Measurements from ENCODE around the gene COL5A1.

The COL5A1 gene

DNA sequence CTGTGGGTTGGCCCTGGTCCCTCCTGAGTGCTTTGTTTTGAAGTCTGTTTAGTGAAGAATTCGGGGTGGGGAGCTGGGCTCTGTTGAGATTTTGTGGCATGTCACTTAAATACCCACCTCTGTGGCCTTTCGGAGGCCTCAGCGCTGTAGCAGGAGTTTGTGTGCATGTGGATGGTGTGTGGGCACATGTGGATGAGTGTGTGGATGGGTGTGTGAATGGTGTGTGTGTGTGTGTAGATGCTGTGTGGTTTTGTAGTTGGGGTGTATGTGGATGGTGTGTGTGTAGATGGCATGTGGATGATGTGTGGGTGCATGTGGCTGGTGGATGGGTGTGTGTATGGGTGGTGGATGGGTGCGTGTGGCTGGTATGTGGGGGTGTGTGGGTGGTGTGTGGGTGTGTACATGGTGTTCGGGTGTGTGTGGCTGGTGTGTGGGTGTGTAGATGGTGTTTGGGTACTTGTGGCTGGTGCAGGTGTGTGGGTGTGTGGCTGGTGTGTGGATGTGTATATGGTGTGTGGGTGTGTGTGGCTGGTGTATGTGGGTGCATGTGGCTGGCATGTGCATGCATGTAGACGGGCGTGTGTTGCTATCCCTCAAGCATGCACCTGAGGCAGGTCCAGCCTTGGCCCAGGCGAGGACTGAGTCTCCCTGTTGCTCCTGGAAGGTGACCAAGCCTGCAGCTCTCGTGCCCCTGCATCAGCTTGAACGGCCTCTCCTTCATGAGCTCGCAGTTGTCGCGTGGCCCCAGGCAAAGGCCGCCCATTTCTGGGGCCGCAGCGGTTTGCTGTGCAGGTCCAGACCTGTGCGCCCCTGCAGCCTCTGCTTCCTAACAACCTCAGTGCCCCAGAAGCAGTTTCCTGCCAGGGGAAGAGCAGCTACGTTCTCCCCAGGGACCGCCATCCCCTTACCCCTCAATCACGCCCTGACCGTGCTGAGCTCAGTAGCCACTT lies 185.0 kb downstream of the COL5A1 start:
- DNase-seq: no peak

DNA sequence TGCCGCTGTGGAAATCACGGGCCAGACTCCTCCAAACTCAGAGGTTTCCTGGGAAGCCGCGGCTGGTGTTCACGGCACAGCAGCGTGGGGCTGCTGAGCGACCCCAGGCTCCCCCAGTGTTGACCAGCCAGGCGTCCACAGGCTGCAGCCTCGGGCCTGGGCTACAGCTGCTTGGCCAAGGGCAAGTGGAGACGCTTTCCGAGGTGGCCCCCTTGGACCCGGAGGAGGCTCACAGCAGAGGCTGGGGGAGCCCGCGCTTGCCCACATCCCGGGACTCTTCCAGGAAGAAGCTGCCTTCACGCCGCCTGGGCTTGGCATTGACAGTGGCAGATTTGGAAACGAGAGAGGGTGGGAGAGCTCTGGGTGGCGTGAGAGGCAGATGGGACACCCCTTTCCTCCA lies 186.0 kb downstream of the COL5A1 start:
- DNase-seq: no peak

DNA sequence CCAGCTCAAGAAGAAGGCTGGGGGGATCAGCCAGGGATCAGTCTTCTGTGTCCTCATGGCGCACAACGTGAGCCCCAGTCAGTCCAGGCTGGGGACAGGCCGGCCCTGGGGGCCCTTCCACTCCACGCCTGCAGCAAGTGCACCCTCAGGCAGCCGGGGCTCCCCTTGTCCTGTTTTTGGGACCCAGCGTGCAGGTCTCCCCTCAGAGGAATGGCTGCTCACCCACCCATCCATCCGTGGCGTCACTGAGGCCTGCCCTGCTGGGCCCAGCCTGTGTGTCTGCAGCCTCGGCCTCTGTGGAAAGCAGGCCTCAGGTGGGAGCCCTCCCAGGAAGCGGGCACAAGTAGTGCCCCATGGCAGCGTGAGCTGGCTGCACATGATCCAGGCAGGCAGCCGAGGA lies 186.4 kb downstream of the COL5A1 start:
- DNase-seq: no peak

DNA sequence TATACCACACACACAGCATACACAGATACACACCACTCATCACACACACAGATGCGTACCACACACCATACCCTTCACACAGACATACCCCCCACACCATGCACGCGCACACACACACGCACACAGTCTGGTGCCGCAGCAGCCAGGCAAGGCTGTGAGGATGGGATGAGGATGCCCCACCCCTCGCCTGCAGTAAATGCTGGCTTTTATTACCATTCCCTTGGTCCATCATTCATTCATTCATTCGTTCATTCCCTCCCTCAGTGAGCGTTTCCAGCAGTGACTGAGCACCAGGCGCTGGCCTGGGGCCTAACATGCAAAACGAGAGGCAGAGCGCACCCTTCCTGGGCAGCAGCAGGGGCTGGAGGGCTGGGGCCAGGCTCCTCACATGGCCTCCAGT lies 187.3 kb downstream of the COL5A1 start:
- no peak for DNase-seq

DNA sequence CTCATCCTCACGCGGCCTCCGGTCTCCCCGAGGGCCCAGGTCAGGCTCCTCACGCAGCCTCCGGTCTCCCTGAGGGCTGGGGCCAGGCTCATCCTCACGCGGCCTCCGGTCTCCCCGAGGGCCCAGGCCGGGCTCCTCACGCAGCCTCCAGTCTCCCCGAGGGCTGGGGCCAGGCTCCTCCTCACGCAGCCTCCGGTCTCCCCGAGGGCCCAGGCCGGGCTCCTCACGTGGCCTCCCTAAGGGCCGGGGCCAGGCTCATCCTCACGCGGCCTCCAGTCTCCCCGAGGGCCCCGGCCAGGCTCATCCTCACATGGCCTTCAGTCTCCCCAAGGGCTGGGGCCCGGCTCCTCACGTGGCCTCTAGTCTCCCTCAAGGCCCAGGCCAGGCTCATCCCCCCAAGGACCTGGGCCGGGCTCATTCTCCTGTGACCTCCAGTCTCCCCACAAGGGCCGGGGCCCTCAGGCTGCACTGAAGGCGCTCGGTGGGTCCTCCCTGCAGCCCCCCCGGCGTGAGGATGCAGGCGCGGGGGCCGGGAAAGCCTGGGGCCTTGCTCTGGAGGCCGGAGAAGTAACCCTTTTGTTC lies 187.8 kb downstream of the COL5A1 start:
- DNase-seq: no peak

DNA sequence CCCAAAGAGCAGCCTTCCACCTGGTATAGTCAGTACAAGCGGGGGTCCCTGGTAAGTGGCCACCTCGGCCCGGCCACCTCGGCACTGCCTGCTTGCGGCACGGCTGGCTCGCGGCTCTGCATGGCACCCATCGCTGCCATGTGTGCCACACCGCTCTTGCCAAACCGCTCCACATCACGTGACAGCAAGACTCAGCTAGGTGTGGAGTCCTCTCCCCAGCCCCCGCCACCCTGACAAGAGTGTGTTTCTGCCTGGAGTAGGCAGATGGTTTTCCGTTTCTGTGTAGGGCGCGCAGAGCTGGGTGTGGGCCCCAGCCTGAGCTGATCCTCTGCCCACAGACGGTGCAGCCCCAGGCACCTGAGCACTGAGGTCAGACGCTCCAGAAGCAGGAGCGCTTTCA lies 188.5 kb downstream of the COL5A1 start:
- DNase-seq: no peak

DNA sequence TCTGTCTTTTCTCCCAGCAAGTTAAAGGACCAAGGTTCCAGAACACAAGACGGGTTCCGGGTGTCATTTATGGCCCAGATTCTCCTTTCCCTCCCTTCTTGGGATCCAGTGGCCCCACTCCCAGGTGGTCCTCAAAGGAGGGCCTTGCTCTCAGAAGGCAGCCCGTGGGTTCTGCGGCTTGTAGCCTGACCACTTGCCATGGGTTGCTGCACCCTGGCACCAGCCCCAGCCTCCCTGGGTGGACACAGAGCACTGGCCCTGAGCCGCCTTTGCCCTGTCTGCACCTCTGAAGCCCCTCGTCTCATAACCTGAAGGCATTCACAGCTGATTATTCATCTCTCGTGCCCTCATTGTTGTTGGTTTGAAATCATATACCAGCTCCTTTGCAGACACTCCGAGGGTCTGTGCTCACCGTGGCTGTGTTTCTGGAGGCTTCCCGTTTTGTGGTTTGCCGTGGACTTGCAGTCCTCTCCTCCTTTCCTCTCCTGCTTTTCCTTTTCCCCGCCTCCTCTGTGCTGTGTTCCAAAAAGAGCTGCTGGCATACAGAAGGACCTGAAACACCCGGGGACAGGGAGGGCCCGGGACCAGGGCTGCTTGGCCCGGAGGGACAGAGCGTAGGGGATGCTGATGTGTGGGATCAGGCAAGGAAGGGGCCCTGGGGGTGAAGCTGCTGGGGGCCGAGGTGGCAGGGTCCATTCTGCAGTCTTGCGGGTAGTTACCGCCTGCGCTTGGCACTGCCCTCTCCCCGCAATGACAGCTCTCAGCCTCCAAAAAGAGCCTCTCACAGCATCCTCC lies 189.5 kb downstream of the COL5A1 start:
- no peak for DNase-seq

DNA sequence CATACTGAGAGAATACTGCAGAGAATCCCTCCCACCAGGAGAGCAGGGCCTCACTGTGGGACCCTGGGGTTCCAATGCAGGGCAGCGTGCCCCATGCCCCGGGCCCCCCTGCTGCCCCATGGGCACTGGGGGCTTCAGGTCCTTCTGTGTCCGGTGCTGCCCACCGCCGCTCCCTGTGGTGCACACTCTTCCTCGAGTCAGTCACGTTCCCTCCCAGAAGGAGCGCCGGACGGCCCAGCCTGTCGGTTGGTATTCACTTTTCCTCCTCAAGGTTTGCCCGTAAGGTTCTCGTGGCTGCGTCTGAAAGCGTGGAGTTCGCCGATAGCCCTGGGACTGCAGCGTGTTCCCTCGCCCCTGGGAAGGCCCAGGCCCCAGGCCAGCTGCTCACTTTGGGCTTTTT lies 190.9 kb downstream of the COL5A1 start:
- no peak for DNase-seq

DNA sequence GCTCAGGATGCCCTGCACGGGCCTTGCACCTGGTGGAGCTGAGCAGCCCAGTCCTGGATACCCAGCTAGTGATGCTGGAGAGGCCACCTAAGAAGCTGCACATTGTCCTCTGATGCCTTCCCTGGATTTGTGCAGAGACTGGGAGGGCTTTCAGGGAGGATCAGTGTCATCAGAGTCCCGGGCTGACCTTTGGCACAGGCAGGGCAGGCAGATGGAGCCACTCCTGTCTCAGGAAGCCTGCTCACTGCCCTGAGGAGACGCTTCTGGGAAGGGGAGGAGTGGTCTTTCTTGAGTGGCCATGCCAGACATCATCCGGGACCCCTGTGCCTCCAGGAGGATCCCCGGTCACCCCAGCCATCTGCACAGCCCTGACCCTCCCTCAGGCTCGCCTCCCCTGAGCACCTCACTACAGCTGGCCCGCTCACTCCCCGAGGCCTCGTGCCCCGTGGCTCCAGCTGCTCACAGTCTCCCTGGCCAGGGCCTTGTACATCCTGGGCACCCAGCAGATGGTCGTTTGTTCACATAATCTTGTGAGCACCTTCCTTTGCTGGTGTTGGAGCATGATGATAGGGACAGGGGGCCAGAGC lies 191.8 kb downstream of the COL5A1 start:
- no peak for DNase-seq

DNA sequence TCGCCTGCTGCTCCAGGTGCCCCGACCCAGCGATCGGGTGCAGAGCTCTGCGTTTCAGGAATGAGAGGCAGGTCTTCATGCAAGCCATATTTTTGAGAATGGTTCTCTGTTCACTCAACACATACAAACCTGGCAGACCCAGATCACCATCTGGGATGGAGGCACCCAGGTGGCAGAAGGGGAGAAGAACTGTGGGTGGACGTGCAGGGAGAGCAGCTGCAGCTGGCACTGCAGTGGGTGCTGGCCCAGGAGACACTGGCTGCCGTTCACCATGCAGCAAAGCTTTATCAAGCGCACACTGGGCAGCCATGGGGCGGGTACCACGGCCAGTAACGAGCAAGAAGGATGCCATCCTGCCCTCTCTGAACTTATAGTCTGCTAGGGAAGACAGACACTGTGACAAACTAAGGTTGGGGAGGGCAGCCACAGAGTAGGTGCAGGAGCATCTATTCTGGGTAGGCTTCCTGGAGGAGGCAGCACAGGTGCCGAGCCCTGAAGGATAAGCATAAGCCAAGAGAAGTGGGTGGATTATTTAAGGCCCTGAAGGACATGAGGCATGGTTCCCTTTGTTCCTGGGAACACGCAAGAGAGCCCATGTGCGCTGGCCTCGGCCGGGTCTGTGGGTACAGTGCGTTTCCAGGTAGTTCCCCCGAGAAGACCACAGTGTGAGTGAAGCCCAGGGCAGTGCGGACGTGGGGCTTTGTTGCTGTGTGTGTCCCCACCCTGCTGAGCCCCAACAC lies 192.8 kb downstream of the COL5A1 start:
- no peak for DNase-seq

DNA sequence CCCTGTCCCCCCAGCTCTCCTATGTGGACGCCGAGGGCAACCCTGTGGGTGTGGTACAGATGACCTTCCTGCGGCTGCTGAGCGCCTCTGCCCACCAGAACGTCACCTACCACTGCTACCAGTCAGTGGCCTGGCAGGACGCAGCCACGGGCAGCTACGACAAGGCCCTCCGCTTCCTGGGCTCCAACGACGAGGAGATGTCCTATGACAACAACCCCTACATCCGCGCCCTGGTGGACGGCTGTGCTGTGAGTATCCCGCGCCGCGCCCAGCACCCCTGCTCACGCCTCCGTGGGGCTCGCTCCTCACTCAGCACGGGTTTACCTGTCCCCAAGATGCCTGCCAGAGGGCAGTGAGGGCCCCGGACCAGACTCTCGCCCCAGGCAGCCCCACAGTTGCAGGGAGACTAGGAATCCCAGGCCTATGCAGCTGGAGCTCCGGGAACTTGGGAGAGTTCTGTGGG lies 193.4 kb downstream of the COL5A1 start:
- no peak for DNase-seq

DNA sequence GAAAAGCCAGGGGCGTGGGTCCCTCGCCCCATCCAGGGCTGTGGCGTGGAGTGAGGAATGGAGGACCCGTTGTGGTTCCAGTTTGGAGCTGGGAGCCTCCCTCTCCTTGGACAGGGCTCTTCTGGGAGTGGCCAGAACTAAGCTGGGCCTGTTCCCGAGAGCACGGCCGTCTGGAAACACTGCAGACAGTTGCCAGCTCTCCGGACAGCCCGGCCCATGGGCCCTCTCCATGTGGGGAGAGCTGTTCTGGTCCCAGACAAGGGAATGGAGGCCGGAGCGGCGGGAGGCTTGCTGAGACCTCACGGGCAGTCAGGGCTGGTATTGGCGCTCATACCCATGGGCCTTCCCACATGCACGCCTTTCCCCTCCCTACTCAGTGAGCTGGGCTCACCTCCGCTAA lies 193.8 kb downstream of the COL5A1 start:
- DNase-seq: no peak

DNA sequence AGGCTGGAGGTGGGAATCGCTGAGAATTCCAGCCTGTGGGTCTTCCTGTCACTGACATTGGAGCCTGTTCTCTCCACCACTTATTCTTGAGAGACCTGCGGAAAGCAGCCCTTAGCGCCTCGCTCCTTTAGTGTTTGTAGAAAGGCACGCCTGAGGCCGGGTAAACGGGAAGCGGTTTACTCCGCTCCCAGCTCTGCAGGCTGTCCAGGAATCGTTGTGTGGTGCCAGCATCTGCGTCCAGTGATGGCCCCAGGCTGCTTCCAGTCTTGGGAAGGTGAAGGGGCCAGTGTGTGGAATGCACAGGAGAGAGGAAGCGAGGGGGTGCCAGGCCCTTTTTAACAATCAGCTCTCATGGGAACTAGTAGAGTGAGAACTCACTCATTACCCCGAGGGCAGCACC lies 194.4 kb downstream of the COL5A1 start:
- DNase-seq: no peak

DNA sequence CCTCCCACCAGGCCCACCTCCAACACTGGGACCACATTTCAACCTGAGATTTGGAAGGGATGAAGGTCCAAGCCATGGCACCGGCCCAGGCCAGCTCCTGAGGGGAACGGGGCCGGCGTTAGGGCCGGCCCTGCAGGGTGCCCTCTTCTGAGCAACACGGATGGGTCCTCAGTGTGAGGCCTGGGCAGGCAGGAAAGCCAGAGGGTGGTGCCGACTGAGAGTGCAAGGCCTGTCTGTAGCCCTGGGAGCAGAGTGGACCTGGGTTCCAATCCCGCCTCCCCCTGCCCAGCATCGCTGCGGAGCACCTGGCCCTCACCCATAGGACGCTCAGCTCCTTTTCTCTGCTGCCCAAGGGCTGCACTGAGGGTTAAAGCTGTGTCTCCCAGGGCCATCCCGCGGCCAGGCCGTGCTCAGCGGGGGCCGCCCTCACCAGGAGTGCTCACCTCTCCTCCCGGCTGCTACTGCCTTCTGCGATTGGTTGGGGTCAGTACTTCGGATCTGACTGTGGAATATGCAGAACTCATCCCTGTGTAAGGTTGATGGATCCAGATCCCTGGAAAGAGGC lies 194.9 kb downstream of the COL5A1 start:
- DNase-seq: no peak

DNA sequence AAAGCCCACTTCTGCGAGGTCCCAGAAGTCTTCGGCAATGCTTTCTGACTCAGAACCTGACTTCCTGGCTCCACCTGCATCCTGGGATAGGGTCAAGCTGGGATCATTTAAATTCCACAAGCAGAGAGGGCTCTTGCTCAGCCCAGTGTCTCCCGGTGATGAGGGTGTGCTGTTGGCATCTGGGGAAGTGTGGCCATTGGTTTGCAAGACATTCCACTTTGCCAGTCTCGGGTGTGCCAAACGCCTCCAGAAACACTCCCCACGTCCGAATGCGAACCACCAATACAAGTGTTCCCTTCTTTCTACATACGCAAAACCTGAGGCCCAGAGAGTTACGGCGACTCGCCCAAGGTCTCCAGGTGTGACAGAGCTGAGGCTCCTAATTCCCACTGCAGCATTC lies 195.9 kb downstream of the COL5A1 start:
- DNase-seq: no peak

DNA sequence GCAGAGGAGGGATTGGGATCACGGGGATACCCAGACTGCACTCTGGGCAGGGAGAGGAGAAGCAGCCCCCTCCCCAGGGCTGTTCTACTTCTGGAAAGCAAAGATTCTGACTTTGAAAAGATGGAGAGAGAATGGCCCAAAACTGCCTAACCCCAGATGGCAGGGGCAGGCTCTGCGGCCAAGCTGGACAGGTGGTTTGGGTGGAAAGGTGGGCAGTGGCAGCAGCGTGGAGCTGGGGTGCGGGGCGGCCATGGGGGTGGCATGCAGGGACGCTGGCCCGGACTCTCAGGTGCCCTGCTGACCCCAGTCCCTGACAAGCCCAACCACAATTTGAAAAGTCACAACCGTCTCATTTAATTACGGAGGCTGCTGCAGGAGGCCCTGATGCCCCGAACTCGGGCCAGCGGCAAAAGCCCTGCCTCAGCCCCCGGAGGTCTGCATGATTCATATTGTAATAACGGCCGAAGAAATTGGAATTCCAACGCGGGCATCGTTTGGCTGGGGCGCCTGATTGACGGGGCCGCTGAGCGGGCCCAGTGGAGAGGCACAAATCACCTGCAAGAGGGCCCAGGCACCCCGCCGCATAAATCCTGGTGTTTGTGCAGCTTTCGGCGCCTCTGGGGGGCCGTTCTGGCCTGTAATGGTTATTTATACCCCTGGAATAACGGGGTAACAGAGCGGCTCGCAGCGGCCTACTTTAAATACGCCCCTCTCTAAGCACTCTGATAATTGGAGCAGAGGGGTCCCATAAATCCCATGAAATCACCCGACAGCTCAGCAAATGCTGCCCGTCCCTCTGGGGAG lies 197.2 kb downstream of the COL5A1 start:
- DNase-seq: no peak

DNA sequence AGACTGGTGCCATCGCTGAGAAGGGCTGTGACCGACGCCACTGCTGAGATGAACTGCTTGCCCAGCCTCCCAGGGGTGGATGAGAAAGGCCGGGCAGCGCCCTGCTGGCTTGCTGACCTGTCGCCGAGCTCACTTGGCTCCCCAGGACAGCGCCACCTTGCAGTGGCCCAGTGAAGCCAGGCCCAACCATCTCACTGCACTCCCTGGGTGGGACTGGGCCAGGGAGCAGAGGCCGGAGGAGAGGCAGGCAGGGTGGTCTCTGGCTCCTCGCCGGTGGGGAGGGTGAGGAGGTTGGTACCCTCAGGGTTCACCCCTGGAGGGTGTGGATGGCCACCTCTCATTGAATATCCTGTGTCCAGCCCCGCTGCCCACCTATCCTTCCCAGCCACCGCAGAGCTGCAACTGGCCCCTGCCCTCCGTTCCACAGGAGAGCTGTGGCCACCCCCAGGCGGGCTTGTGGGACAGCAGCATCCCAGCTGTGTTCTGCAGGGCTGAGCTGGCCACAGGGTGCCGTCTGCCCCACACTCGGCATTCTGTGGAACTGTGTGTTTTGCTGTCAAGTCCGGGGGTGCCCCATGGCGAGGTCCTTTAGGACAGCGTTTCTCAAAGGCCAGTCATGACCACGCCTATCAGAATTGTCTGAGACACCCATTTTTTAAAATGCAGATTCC lies 198.0 kb downstream of the COL5A1 start:
- DNase-seq: no peak

DNA sequence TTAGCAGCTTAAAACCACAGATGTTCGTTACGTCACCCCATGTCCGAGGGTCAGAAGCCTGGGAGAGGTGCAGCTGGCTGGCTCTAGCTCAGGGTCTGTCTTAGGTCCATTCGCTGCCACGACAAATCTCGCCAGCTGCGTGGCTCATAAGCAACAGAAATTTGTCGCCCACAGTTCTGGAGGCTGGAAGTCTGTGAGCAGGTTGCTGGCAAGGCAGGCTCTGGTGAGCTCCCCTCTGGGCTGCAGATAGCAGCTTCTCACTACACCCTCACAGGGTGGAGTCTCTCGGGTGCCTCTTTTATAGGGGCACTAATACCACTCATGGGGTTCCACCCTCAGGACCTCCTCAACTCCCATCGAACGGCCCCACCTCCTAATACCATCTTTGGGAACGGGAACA lies 198.9 kb downstream of the COL5A1 start:
- no peak for DNase-seq

DNA sequence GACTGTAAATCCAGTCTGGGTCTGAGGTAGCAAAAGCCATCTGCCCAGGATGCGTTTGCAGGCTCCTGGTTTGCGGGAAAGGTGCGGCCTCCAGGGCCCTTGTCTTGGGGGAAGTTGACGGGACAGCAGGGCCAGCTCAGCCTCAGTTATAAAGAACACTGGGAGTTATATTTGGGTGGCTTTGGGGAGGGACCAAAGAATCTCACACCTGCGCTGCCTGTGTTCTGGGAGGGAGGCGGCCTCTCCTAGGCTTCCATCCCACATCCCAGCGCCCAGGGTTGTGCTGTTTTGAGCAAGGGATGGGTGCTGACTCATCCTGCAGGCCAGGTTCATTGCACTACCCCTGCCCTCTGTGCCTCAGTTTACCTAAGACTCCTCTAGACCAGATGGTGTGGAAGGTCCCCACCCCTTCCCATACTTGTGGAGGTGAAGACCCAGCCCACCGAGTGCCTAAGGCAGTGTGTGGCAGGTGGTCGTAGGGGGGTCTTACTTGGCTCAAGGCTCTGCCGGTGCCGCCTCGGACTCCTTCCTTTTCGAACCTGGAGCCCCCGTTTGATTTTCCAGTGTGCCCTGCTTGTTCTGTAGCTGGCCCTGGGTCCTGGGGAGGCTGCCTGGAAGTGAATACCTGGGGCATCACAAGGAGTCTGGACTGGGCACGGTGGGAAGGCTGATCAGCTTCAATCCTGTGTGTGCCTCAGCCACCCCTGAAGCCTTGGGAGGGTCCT lies 199.7 kb downstream of the COL5A1 start:
- no peak for DNase-seq

DNA sequence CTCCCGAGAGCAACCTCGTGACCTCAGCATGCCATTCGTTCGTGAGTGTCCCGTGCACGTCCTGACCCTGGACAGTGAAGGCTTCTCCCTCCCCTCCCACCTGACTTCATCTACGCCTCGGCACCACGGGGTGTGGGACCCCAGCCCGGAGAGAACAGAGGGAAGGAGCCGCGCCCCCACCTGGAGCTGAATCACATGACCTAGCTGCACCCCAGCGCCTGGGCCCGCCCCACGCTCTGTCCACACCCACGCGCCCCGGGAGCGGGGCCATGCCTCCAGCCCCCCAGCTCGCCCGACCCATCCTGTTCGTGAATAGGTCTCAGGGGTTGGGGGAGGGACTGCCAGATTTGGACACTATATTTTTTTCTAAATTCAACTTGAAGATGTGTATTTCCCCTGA lies 200.7 kb downstream of the COL5A1 start:
- no peak for DNase-seq
